Posterior cingulate gyrus (tissue), 11 donors: ENCODE data around the gene PACRG.
"Not testable (repeated sequence)": the region's sequence is repeated elsewhere in the genome, so short reads cannot be mapped to it uniquely, and the experiment has no call there.

Experiments
- DNase-seq, 10 donors: peaks; one replicate each; pipeline versions ENCODE4 v3.0.0 to v3.0.0-alpha.2; 2020 to 2021; ENCODE audit warnings: mixed read lengths in 3 of 10
- intact Hi-C: fragments of 100-400 bp; cut with DNase I; formaldehyde crosslinking; loops from one replicate; pipeline ENCODE4 v1.15.1; 2023

PACRG gene

DNA sequence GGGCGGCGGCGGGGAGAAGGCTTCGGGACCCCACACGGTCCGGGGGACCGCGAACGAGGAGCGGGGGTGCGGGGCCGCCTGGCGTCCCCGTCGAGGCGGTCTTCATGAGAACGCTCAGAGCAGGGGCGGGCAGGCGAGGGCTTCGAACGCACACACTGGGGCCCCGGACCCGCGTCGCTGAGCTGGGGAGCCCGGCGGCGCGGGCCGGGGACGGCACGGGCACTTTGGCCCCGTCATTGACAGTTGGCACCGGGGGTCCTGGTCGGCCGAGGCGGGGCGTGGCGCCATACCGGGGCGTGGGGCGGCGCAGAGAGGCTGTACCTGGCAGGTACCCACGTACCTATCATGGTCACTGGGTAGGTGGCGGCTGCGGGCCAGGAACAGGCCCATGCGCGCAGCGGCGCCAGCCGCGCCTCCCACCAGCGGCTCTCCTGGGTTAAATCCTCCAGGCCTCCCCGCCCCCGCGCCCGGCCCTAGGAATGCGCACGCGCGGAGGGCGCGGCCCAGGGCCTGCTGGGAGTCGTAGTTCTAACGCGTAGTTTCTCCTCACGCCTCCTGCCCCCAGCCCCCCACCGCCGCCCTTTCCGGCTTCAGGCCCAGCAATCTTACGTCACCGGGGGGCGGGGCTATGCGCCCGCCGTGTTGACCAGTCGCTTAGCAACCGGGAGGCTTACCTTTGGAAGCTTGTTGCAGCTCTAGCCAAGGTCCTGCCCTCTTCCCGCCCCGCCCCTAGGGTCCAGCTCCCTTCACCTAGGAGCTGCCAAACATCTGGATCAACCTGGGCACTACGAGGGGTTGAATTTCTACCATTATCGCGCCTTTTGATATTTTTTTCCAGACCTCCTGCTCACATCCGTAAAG is at the start of gene PACRG, which contains the start of gene PRKN:
TSS of gene PACRG (plus strand) at position 653 of the 861 bp plus-strand sequence.
TSS of gene PRKN (minus strand) at position 445 of the 861 bp plus-strand sequence.
- intact Hi-C loops, result loop anchor here (10.0 kb wide), 1 partner anchor 687 kb away; the partner anchor contains the start of gene QKI
- peak; percentile 97 to 100 (median 99) for DNase-seq

DNA sequence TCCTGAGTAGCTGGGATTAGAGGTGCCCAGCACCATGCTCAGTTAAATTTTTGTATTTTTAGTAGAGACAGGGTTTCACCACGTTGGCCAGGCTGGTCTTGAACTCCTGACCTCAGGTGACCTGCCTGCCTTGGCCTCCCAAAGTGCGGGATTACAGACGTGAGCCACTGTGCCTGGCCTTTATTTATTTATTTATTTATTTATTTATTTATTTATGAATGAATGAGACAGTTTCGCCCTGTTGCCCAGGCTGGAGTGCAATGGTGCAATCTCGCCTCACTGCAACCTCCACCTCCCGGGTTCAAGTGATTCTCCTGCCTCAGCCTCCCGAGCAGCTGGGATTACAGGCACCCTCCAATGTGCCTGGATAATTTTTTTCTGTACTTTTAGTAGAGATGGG is 48.9 kb upstream of the PACRG start:
- intact Hi-C loops, DNase-seq: not testable (repeated sequence)

DNA sequence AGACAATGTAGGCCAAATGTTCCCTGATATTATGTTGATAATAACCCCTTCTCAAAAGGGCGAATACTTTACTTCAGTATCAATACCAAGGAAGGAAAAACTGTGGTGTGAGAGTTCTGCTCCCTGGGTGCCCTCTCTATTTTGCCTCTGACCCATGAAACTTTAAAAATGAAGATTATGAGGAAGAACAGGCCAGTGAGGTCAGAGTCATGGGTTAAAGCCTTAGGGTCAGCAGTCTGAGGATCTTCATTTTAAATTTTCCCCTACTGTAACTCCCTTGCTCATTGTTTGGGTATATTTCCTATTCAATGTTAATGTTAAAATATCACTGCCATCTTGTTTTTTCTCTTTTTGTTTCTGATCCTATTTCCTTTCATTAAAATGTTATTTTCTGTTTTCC is 48.1 kb upstream of the PACRG start:
- intact Hi-C loops, result no loop called here
- DNase-seq, result no peak

GRCh38 chr6:162680367-162680766 is 47.4 kb upstream of the PACRG start:
- no peak for DNase-seq
- intact Hi-C loops, result no loop called here

DNA sequence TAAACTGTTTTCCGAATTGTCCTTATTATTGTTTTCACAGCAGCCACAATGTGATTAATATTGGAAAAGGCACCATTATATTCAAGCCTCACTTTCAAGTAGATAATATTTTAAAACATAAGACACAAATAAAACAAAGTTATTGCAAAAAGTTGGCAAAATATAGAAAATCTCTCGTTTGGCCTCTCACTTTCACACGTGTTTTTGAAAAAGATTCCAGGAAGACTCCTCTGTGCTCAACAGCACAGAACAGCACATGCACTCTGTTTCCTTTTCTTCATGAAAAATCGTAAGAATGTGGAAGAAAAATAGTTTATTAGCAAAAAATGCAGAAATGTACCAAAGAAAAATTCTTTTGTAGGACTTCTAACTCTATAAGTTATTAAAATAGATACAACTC is 46.9 kb upstream of the PACRG start:
- intact Hi-C loops, result no loop called here

GRCh38 chr6:162681447-162681846 is 46.3 kb upstream of the PACRG start:
- intact Hi-C loops, result no loop called here
- no peak for DNase-seq

More for the DNA sequence above, 46.9 kb upstream of the PACRG start:
- no peak for DNase-seq

DNA sequence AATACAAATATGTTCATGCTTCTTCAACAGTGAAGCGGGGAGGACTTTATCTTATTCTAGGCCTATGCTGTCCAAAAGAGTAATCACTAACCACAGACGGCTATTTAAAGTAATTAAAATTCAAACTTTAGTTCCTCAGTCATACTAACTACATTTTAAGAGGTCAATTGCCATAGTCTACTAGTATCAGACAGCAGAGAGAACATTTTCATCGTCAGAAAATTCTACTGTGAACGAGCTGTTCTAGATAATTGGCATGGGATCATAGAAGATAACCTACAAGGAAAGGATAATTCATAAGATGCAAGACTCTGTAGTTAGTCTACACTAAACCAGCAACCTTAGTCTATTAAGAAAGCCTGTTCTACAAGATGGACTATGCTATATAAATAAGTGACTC is 44.6 kb upstream of the PACRG start:
- DNase-seq, result no peak

DNA sequence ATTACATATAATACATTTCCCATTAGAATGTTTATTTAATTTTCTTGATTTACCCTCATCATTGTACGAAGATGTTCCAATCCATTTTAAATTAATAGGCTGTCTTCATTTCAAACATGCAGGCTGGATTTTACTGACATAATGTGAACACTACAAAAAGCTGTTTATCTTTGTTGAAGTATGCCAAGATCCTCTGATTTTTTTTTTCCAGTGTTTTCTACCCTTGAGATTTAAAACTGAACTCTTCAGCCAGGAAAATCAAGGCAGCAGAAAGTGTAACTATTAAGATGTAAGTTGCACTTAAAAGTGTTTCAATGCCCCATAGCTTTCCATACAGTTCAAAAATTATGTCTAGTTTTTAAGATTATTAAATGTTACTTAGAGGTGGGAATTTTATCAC is 43.7 kb upstream of the PACRG start:
- no peak for DNase-seq
- intact Hi-C loops, result no loop called here

More for the DNA sequence above, 44.6 kb upstream of the PACRG start:
- intact Hi-C loops, result no loop called here

DNA sequence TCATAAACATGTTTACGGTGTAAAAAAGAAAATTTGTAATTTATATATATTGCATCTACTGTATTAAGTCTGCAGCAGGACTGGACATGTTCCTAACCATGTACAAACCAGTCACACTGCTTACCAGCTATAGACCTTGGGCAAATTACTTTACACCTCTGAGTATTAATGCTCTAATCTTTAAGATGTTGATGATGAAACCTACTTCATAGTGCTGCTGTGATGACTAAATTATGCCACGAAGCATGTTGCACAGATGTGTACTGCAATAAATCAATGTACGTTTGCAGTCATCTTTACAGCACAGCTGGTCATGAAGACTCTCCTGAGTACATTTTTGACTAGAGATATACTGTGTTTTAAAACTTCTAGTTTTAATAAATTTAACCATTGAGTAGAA is 42.8 kb upstream of the PACRG start:
- intact Hi-C loops, result no loop called here
- no peak for DNase-seq

GRCh38 chr6:162685586-162685985 is 42.2 kb upstream of the PACRG start:
- no peak for DNase-seq
- intact Hi-C loops, result no loop called here

GRCh38 chr6:162688751-162689345 is 38.9 kb upstream of the PACRG start:
- intact Hi-C loops, result no loop called here
- no peak for DNase-seq

GRCh38 chr6:162690158-162690557 is 37.6 kb upstream of the PACRG start:
- no peak for DNase-seq
- intact Hi-C loops, result no loop called here

DNA sequence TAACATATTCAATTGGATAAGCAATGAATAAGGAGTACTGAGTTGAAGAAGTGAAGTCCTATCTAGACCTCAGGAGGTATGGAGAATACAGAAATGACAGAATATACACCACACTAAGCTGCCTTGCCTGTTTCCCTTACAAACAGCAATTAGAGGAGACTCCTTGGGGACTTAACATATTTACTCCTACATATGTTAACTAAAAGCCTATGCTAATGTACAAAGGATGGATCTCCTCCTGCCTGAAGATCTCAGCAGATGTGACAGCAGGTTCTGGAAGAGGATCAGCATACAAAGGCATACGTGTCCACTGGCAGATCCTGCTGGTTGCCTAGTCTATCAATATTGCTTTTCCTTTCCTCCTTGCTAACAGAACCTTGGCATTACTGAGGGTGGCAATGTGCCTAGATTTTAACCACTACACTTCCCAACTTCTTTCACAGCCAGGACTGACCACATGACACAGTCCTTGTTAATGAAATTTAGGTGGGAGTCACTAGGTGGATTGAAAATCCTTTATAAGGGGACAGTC is 29.8 kb upstream of the PACRG start:
- DNase-seq, result no peak
- intact Hi-C loops, result no loop called here

- intact Hi-C loops, result no loop called here
Observed at GRCh38 chr6:162698440-162698839, 29.3 kb upstream of the PACRG start.

GRCh38 chr6:162699961-162700360 is 27.8 kb upstream of the PACRG start:
- no peak for DNase-seq
- intact Hi-C loops, result no loop called here

More at GRCh38 chr6:162698440-162698839, 29.3 kb upstream of the PACRG start:
- DNase-seq, result no peak

DNA sequence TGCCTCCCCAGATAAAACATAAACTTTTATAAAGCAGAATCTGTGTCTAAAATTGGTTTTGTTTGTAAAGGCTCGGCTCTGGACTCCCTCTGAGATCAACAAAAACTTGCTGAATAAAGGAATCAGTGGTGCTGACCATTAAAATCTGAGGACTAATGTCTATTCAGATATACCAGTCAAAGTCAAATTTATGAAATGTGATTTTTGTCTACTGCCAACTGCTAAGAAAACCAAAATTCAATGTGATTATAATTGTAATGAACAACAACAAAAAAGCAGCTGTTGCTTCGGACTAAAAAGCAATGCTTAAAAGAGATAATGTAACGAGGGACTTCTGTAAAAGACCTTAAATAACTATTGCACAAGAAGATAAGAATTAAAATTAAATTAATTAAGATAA is 26.8 kb upstream of the PACRG start:
- no peak for DNase-seq
- intact Hi-C loops, result no loop called here

DNA sequence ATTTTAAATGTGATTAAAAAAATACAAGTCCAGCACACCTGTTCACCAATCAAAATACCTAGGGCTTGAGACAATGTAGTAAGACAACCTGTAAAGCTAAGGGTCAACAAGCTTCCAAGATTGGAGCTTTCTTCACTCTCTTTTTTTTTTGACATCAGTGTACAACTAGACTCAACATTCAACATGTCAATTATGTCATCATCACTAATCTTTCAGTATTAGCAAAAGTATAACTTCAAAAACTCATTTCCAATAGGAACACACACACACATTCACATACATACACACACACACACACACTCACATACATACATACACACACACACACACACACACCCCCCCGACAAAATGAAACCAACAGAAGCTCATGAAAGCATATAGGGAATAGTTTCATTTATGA is 26.2 kb upstream of the PACRG start:
- DNase-seq, result no peak
- intact Hi-C loops, result no loop called here

DNA sequence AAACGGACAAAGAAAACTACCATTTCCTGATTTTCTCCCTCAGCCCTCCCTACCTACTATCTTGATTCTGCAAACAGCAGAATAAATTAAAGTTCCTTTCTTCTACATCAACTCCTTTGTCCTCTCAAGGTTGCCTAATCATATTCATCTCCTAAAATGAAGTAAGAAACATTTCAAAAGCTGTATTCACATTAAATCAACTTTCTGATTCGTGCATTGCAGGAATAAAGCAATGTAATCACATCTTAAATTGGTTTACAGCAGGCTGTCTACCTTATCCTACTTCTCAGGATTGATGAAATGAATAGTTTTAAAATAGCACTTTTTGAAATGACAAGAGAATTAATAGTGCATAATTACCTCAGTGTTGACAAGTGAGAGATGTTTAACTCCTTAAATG is 25.3 kb upstream of the PACRG start:
- DNase-seq, result no peak
- intact Hi-C loops, result no loop called here

GRCh38 chr6:162704001-162704400 is 23.8 kb upstream of the PACRG start:
- peak in 1 of 10 donors; percentile 28 for DNase-seq
- intact Hi-C loops, result no loop called here

DNA sequence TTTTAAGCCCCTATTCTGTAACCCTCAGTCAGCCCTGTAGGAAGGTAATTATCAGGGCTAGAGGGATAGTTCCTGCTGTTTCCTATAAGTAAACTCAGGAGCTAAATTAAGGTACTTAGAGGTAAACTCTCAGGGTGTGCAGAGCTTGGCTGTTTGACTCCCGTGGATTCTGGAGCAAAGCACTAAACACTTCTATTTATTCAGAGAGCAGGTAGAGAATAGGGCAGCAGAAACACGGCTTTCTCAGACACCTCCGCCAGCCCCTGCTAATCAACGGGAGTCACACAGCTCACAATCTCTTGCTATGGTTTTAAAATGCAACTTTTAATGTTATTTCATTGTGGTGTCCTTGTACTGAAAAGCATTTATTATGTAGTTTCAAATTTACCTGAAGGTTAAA is 22.0 kb upstream of the PACRG start:
- intact Hi-C loops, result no loop called here
- DNase-seq, result no peak

- DNase-seq, result peak in 8 of 10 donors; percentile 42 to 89 (median 52)
- intact Hi-C loops, result no loop called here
Observed at GRCh38 chr6:162706232-162706631, 21.5 kb upstream of the PACRG start.

GRCh38 chr6:162708971-162709370 is 18.8 kb upstream of the PACRG start:
- no peak for DNase-seq
- intact Hi-C loops, result no loop called here
